ENCODE data around the gene DDX19B. TPM values are rescaled to one million over a fixed set of nuclear protein-coding genes. Genes with fewer than 3 reads are reported as not detected.

Gene DDX19B
- total RNA-seq, 1 donor from 2014 or later, result 41.0 TPM

DNA sequence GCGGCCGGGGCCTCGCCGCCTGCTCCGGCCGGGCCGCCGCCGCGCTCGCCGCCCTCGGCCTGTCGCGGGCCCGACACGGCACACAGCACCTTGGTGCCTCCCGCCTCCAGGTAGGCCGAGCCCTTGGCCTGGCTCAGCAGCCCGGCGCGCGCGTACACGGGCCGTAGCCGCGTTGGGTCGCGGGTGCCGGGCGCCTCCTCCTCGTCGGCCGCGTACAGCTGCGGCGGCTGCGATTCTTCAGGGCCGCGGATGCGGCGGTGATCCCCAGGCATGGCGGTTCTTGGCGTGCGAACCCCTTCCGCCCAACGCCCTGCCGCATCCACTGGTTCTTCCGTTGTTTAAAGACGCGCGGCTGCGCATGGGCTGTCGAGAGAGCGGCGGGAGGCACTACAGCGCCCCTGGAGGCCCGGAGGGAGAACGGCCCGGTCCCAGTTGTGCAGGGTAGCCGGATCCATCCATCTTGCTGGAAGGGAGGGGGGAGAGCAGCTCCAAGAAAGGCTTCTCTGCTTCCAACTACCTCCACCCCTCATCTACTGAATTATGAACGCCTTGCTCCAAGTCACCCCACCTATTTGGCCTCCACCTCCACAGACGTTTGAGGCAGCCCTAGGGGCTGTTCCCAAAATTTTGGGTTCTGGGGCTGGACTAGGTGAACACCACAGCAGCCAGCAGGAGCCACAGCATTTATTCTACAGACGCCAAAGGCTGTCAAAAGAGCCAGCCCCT is 47.2 kb upstream of the DDX19B start, which contains the start of gene EXOSC6:
Gene EXOSC6, minus strand, starts transcription at position 312 of the 726 bp plus-strand sequence. Its CDS starts 40 bp downstream, at position 272.
- H3K4me1 ChIP-seq, result peaks cover 6% of the 10 kb centered on the region
- H2AFZ ChIP-seq (replicated peaks), result no peak within 1 kb of the TSS
- Mint-ChIP-seq H3K27me3 (ENCODE audit: insufficient read depth, low read depth) (peaks cover 2% of the 10 kb centered on the region), H3K36me3 (peaks cover 13% of the 10 kb centered on the region), H3K4me1 (peaks cover 8% of the 10 kb centered on the region), H3K4me3 (peak within 1 kb of the TSS; percentile 90), H3K9me3 (no peaks in the 10 kb centered on the region), H3K27ac (peak within 1 kb of the TSS; percentile 78)
- peaks cover 43% of the 10 kb centered on the region for H4K20me1 ChIP-seq (ENCODE audit: low read depth)
- peaks cover 37% of the 10 kb centered on the region for H3K79me2 ChIP-seq (ENCODE audit: low read depth)
- no peaks in the 10 kb centered on the region for H3K36me3 ChIP-seq
- TF ChIP-seq, protein P1, sequence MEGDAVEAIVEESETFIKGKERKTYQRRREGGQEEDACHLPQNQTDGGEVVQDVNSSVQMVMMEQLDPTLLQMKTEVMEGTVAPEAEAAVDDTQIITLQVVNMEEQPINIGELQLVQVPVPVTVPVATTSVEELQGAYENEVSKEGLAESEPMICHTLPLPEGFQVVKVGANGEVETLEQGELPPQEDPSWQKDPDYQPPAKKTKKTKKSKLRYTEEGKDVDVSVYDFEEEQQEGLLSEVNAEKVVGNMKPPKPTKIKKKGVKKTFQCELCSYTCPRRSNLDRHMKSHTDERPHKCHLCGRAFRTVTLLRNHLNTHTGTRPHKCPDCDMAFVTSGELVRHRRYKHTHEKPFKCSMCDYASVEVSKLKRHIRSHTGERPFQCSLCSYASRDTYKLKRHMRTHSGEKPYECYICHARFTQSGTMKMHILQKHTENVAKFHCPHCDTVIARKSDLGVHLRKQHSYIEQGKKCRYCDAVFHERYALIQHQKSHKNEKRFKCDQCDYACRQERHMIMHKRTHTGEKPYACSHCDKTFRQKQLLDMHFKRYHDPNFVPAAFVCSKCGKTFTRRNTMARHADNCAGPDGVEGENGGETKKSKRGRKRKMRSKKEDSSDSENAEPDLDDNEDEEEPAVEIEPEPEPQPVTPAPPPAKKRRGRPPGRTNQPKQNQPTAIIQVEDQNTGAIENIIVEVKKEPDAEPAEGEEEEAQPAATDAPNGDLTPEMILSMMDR (IDR thresholded peaks at IDR 0.05), result peak; percentile 78
- TF ChIP-seq EZH2phosphoT487 (IDR thresholded peaks at IDR 0.05), result no peak
- no peaks in the 10 kb centered on the region for H3K27me3 ChIP-seq
- peak within 1 kb of the TSS; percentile 94 for H3K27ac ChIP-seq
- H3K9ac ChIP-seq, result peak within 1 kb of the TSS; percentile 94
- peak within 1 kb of the TSS; percentile 80 for H3K4me3 ChIP-seq
- peak; percentile 97 for DNase-seq (ENCODE audit: low spot score)
- H3K9me3 ChIP-seq (ENCODE audit: low read depth), result no peaks in the 10 kb centered on the region
- H3F3A ChIP-seq (ENCODE audit: low read depth), result peaks cover 56% of the 10 kb centered on the region
- H3K4me2 ChIP-seq, result peak within 1 kb of the TSS; percentile 93

DNA sequence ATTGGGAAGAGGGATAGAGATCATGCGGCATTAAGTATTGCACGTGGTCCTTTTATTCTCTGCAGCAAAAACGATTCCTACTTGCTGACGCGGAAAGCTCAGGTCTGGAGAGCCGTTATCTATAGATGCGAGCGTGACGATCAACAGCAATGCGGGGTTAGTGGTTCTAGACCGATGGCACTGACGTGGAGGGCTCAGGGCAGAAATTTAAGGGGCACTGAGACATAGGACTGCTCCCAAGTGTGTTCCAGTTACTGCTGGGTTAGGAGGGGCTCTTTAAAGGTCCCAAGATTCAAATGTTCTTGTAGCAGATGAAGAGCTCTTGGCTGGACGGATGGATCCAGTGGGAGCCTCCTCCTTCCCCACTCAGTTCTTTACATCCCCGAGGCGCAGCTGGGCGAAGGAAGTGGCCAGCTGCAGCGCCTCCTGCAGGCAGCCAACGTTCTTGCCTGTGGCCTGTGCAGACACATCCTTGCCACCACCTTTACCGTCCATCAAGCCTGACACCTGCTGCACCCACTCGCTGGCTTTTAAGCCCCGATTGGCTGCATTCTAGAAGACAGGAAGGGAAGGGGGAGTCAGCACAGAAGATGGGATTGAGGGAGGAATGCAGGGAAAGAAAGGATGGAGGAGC is 46.5 kb upstream of the DDX19B start:
- peaks cover 6% of the 10 kb centered on the region for H3K4me1 ChIP-seq
- no peak overlapping the region for H3K4me3 ChIP-seq
- Mint-ChIP-seq H3K9me3 (no peaks in the 10 kb centered on the region), H3K4me1 (peaks cover 8% of the 10 kb centered on the region), H3K27me3 (ENCODE audit: insufficient read depth, low read depth) (peaks cover 2% of the 10 kb centered on the region), H3K27ac (no peak overlapping the region), H3K36me3 (peaks cover 13% of the 10 kb centered on the region), H3K4me3 (peak overlapping the region; percentile 90)
- no peaks in the 10 kb centered on the region for H3K36me3 ChIP-seq
- peaks cover 49% of the 10 kb centered on the region for H3F3A ChIP-seq (ENCODE audit: low read depth)
- DNase-seq (ENCODE audit: low spot score), result peak; percentile 63
- H3K9me3 ChIP-seq (ENCODE audit: low read depth), result no peaks in the 10 kb centered on the region
- peaks cover 36% of the 10 kb centered on the region for H3K79me2 ChIP-seq (ENCODE audit: low read depth)
- H2AFZ ChIP-seq (replicated peaks), result no peak overlapping the region
- peaks cover 42% of the 10 kb centered on the region for H4K20me1 ChIP-seq (ENCODE audit: low read depth)
- no peak overlapping the region for H3K27ac ChIP-seq
- H3K4me2 ChIP-seq, result no peak overlapping the region
- no peak for TF ChIP-seq EZH2 (IDR thresholded peaks at IDR 0.05)
- TF ChIP-seq, protein P1 (IDR thresholded peaks at IDR 0.05), result peak; percentile 68
- no peaks in the 10 kb centered on the region for H3K27me3 ChIP-seq
- H3K9ac ChIP-seq, result no peak overlapping the region

DNA sequence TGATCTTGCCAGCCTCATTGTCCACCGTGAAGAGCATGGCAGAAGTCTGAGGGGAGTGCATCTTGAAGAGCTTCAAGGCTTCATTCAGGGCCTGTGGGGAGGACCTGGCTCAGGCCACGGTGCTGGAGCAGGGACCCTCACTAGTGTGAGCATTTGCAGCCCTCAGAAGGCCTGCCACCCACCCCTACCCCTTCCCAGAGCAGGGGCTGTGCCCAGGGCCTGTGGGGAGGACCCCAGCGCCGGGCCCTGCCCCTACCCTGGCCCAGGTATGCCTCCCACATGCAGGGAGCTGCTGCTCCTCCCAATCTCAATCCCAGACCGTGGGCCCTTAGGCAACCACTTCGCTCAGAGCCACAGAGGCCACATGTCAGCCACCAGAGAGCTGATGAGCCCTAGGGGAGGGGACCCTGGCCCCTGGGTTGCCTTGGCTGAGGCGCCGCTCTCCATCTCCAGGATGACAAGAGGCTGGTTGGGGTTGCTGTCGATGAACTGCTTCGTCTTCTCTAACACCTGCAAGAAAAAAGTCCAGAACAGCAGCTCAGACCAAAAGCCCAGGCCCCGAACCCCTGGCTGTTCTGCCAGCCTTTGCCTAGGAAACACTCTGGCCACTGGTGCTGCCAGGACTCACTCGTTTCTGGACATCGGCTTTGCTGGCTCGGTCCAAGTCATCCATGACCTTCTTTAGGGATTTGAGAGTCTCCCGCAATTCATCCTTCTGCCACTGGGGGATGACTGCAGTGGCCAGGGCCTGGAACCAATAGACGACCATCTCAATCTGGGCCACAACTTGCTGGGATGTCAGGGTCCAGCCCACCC is 45.5 kb upstream of the DDX19B start:
- H3K9ac ChIP-seq, result no peak overlapping the region
- TF ChIP-seq, protein P1 (IDR thresholded peaks at IDR 0.05), result peak; percentile 58
- no peak for TF ChIP-seq EZH2phosphoT487 (IDR thresholded peaks at IDR 0.05)
- TF ChIP-seq EZH2 (IDR thresholded peaks at IDR 0.05), result no peak
- H3K4me1 Mint-ChIP-seq, result peaks cover 8% of the 10 kb centered on the region
- H3K36me3 Mint-ChIP-seq, result peaks cover 21% of the 10 kb centered on the region
- peaks cover 5% of the 10 kb centered on the region for H3K27me3 Mint-ChIP-seq (ENCODE audit: insufficient read depth, low read depth)
- H3F3A ChIP-seq (ENCODE audit: low read depth), result peaks cover 46% of the 10 kb centered on the region
- no peaks in the 10 kb centered on the region for H3K27me3 ChIP-seq
- H3K4me1 ChIP-seq, result peaks cover 6% of the 10 kb centered on the region
- no peak overlapping the region for H2AFZ ChIP-seq (replicated peaks)
- H4K20me1 ChIP-seq (ENCODE audit: low read depth), result peaks cover 42% of the 10 kb centered on the region
- H3K9me3 ChIP-seq (ENCODE audit: low read depth), result no peaks in the 10 kb centered on the region
- H3K4me3 ChIP-seq, result no peak overlapping the region
- no peak overlapping the region for H3K27ac ChIP-seq
- H3K4me2 ChIP-seq, result no peak overlapping the region
- no peak overlapping the region for H3K27ac Mint-ChIP-seq
- no peaks in the 10 kb centered on the region for H3K9me3 Mint-ChIP-seq
- peak; percentile 67 for DNase-seq (ENCODE audit: low spot score)
- H3K79me2 ChIP-seq (ENCODE audit: low read depth), result peaks cover 27% of the 10 kb centered on the region
- H3K4me3 Mint-ChIP-seq, result no peak overlapping the region
- H3K36me3 ChIP-seq, result no peaks in the 10 kb centered on the region

Data from neural progenitor cell (in vitro differentiated cells).